C4-2B (cell line): ENCODE data around the gene NPHP4.

Source experiments
- H3K27ac ChIP-seq: fragments of 450-650 bp; 2 replicates; pipeline ENCODE4 v1.5.1; 2017
- ZFX ChIP-seq: fragments of 450-650 bp; IDR thresholded peaks from 2 replicates; pipeline ENCODE4 v1.6.1; 2017
- TF ChIP-seq, protein P1 (sequence below): fragments of 450-650 bp; conservative IDR thresholded peaks from 2 replicates; pipeline ENCODE4 v1.5.1; 2017; ENCODE audit warnings: mild to moderate bottlenecking

NPHP4 gene

DNA sequence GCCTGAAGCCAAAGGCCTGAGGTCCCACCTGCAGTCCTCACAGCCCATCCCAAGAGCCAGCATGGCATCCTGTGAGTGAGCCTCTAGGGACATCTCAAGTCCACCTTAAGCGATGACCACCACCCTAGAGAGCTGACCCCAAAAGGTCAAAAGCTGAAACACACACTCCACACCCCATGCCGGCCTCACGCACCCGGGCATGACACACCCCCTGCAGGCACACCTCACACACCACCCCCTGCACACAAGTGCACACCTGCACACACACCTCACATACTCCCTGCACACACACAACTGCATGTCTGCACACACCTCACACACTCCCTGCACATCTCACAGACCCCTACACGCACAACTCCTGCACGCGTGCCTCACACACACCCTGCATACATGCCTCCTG is 118.7 kb downstream of the NPHP4 start:
- H3K27ac ChIP-seq, result no peak overlapping the region
- no peak for TF ChIP-seq ZFX
- TF ChIP-seq, protein P1, sequence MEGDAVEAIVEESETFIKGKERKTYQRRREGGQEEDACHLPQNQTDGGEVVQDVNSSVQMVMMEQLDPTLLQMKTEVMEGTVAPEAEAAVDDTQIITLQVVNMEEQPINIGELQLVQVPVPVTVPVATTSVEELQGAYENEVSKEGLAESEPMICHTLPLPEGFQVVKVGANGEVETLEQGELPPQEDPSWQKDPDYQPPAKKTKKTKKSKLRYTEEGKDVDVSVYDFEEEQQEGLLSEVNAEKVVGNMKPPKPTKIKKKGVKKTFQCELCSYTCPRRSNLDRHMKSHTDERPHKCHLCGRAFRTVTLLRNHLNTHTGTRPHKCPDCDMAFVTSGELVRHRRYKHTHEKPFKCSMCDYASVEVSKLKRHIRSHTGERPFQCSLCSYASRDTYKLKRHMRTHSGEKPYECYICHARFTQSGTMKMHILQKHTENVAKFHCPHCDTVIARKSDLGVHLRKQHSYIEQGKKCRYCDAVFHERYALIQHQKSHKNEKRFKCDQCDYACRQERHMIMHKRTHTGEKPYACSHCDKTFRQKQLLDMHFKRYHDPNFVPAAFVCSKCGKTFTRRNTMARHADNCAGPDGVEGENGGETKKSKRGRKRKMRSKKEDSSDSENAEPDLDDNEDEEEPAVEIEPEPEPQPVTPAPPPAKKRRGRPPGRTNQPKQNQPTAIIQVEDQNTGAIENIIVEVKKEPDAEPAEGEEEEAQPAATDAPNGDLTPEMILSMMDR, result no peak

DNA sequence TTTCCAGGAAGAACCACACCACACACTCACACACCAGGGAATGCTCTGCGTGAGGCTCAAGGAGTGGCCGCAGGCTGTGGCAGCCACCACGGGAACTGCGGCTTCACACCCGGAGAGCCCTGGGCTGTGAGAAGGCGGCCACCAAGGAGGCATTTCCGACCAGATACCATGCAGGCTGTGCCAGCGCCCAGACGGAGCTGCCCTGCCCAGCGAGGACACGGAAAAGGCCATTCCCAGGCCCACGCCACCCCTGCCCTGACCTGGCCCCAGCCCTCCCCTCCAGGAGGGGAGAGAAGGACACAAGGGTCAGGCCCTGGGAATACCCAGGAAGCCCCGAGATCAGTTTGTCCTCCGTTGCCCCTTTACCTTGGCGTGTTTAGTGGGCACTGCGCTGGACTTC is 119.3 kb downstream of the NPHP4 start:
- no peak overlapping the region for H3K27ac ChIP-seq
- TF ChIP-seq, protein P1, result no peak
- no peak for TF ChIP-seq ZFX

DNA sequence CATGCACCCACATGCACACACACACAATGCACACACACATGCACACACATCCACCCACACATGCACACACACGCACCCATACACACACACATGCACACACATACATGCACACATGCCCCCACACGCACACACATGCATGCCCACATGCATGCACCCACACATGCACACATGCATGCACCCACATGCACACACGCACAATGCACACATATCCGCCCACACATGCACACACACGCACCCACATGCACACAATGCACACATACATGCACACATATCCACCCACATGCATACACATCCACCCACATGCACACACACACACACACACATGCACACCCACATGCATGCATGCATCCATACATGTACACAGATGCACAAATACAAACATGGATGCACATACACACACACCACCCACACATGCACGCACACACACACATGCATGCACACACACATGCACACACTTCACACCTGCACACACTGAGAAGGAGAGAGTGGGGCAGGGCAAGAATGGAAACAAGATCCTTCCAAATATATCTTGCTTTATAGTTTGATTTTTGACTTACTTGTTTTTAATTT is 123.2 kb downstream of the NPHP4 start:
- TF ChIP-seq, protein P1, result no peak
- TF ChIP-seq ZFX, result no peak
- H3K27ac ChIP-seq, result no peak overlapping the region

DNA sequence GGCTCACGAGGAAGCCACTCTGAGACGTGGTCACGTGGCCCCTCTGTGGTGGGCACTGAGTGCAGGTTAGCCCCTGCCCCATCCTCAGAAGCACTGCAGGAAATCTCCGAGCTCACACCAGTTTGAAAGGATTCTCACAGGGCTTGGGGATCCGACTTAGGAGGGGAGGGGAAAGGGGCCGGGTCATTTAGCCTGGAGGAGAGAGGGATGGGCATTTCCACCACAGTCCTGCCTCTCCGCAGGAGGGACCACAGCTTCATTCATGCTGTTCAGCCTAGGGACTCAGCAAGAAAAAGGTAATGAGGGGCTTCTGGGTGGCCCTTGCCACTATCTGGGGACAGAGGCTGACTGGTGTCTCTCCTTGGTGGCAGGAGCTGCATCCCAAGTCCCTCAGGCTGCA is 126.5 kb downstream of the NPHP4 start:
- no peak for TF ChIP-seq ZFX
- TF ChIP-seq, protein P1, result no peak
- H3K27ac ChIP-seq, result no peak overlapping the region

DNA sequence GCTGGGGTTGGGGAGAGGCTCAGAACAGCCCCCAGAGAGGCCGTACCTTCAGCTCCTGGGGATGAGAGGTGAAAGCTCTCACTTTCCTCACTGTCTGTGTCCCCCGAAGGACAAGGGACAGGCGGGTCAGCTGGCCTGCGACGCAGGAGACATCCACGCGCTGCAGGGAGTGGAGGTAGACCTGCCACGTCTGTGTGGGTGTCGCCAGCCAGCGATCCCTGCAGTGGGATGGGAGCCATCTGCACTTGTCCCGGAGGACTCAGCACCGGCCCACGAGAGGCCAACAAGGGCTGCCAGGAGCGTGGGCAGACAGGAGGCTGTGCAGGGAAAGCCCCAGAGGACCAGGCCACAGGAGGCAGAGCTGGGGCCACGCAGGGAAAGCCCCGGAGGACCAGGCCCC is 127.2 kb downstream of the NPHP4 start:
- no peak overlapping the region for H3K27ac ChIP-seq
- TF ChIP-seq ZFX, result no peak
- TF ChIP-seq, protein P1, result no peak

DNA sequence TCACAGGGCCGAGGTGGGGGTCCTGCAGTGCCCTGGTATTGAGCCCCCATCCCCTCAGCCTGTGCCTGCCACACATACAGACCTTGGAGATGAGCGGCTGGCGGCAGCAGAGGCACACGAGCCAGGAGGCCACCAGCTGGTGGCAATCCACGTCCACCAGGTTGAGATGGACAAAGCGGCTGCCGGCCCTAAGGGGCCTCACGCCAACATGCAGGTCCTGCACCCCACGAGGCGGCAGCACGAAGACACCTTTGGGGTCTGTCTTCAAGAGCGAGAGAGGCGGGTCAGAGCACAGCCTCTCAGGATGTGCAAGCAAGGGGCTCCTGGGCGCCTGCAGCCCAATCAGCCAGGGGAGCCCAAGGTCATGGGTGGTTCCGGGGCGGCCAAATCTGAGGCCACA is 128.0 kb downstream of the NPHP4 start:
- TF ChIP-seq, protein P1, result no peak
- no peak for TF ChIP-seq ZFX

DNA sequence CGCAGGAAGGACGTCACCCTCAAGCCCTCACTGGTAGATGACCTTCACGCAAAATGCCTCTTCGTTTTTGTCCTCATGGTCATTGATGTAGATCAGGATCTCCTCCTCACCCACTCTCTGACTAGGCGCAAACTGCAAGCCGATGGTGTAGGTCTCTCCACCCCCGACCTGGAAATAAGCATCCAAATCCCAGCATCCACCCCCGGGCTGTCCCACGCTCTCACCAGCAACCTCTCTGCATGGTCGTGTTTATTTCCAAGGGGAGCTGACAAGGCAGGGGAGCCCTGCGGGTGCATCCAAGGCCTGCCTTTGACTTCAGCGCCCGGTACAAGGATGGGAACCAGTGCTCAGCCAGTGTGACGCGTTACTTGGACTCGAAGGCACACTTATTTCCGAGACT is 129.0 kb downstream of the NPHP4 start:
- no peak for TF ChIP-seq ZFX
- TF ChIP-seq, protein P1, result no peak
- no peak overlapping the region for H3K27ac ChIP-seq

More for the DNA sequence above, 128.0 kb downstream of the NPHP4 start:
- H3K27ac ChIP-seq, result no peak overlapping the region
